ENCODE data around the gene PTPRN2.

DNA sequence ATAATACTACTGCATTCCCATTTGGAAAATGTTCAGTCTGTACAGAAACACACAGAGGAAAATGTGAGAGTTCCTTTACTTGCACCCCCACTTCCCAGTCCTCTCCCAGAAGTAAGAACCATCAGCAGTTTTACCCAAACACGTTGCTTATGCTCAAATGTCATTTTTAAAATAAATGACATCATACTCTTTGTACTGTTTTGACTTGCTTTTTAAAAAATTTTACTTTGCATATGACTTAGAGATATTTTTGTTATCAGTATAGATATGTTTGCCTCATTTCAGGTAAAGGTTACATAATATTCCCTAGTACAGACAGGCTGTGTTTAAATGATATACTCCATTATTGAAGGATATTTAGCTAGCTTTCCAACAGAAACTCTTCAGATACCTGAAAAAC, 13.5 kb upstream of the PTPRN2 start:
- no peak for TF ChIP-seq POLR2AphosphoS5 (IDR thresholded peaks at IDR 0.05; ENCODE audit: low read depth, low read length)
- TF ChIP-seq, protein P1, sequence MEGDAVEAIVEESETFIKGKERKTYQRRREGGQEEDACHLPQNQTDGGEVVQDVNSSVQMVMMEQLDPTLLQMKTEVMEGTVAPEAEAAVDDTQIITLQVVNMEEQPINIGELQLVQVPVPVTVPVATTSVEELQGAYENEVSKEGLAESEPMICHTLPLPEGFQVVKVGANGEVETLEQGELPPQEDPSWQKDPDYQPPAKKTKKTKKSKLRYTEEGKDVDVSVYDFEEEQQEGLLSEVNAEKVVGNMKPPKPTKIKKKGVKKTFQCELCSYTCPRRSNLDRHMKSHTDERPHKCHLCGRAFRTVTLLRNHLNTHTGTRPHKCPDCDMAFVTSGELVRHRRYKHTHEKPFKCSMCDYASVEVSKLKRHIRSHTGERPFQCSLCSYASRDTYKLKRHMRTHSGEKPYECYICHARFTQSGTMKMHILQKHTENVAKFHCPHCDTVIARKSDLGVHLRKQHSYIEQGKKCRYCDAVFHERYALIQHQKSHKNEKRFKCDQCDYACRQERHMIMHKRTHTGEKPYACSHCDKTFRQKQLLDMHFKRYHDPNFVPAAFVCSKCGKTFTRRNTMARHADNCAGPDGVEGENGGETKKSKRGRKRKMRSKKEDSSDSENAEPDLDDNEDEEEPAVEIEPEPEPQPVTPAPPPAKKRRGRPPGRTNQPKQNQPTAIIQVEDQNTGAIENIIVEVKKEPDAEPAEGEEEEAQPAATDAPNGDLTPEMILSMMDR (CRISPR knock-in tag; IDR thresholded peaks at IDR 0.05), result no peak
- no peak for TF ChIP-seq SMC3 (IDR thresholded peaks at IDR 0.05; ENCODE audit: low read length)
- no peak for TF ChIP-seq SMARCC2 (IDR thresholded peaks at IDR 0.05)
- TF ChIP-seq, protein P2, sequence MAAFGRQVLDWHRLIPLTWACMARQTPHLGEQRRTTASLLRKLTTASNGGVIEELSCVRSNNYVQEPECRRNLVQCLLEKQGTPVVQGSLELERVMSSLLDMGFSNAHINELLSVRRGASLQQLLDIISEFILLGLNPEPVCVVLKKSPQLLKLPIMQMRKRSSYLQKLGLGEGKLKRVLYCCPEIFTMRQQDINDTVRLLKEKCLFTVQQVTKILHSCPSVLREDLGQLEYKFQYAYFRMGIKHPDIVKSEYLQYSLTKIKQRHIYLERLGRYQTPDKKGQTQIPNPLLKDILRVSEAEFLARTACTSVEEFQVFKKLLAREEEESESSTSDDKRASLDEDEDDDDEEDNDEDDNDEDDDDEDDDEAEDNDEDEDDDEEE (CRISPR knock-in tag; IDR thresholded peaks at IDR 0.05), result no peak
- TF ChIP-seq, protein P3, sequence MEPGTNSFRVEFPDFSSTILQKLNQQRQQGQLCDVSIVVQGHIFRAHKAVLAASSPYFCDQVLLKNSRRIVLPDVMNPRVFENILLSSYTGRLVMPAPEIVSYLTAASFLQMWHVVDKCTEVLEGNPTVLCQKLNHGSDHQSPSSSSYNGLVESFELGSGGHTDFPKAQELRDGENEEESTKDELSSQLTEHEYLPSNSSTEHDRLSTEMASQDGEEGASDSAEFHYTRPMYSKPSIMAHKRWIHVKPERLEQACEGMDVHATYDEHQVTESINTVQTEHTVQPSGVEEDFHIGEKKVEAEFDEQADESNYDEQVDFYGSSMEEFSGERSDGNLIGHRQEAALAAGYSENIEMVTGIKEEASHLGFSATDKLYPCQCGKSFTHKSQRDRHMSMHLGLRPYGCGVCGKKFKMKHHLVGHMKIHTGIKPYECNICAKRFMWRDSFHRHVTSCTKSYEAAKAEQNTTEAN (CRISPR knock-in tag; conservative IDR thresholded peaks at IDR 0.05), result no peak
- TF ChIP-seq ZNF773 (CRISPR knock-in tag; IDR thresholded peaks at IDR 0.05; ENCODE audit: borderline replicate concordance), result no peak
